GM06990 (cell line): ENCODE results near the gene GCC1.

ENCODE experiments used
- DNase-seq: peaks from one replicate; pipeline ENCODE4 v3.0.0-alpha.2; 2011; ENCODE audit not compliant: insufficient read length; ENCODE audit errors: extremely low read depth
- H3K27me3 ChIP-seq: replicated peaks from 2 replicates; pipeline ENCODE4 v1.6.0; 2011; ENCODE audit warnings: low read length; ENCODE audit not compliant: control insufficient read depth, insufficient read depth
- H3K36me3 ChIP-seq: 2 replicates; pipeline ENCODE4 v1.5.1; 2011; ENCODE audit warnings: low read length; ENCODE audit not compliant: control insufficient read depth, insufficient read depth
- H3K4me3 ChIP-seq: replicated peaks from 2 replicates; pipeline ENCODE4 v1.5.1; 2011; ENCODE audit warnings: low read depth, mild to moderate bottlenecking, control low read depth, low read length
- TF ChIP-seq, protein P1 (sequence below): IDR thresholded peaks from 2 replicates; pipeline ENCODE4 v1.5.1; 2011; ENCODE audit warnings: low read length, control low read depth, mild to moderate bottlenecking, inconsistent platforms; ENCODE audit not compliant: insufficient read depth, poor library complexity, severe bottlenecking

The GCC1 gene

DNA sequence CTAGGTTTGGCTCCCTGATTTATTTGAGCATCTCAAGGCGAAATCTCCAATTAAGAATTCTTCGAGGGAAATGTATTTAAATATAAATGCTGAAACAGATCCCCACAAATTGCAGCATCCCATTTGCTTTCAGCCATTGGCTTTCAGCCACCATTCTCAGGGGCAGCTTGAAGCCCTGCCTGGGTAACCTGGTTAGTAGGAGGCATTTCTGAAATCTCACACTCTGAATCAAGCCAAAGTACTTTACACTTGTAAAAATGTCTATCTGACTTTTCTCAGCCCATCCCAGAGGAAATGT, 49.1 kb downstream of the GCC1 start:
- no peak for DNase-seq
- TF ChIP-seq, protein P1, sequence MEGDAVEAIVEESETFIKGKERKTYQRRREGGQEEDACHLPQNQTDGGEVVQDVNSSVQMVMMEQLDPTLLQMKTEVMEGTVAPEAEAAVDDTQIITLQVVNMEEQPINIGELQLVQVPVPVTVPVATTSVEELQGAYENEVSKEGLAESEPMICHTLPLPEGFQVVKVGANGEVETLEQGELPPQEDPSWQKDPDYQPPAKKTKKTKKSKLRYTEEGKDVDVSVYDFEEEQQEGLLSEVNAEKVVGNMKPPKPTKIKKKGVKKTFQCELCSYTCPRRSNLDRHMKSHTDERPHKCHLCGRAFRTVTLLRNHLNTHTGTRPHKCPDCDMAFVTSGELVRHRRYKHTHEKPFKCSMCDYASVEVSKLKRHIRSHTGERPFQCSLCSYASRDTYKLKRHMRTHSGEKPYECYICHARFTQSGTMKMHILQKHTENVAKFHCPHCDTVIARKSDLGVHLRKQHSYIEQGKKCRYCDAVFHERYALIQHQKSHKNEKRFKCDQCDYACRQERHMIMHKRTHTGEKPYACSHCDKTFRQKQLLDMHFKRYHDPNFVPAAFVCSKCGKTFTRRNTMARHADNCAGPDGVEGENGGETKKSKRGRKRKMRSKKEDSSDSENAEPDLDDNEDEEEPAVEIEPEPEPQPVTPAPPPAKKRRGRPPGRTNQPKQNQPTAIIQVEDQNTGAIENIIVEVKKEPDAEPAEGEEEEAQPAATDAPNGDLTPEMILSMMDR = no peak
- no peaks in the 10 kb centered on the region for H3K36me3 ChIP-seq
- H3K4me3 ChIP-seq = no peak overlapping the region
- H3K27me3 ChIP-seq = no peaks in the 10 kb centered on the region; the same call in 1 of the 2 replicates

- no peak overlapping the region for H3K4me3 ChIP-seq
- no peaks in the 10 kb centered on the region; the same call in 1 of the 2 replicates for H3K27me3 ChIP-seq
- H3K36me3 ChIP-seq = no peaks in the 10 kb centered on the region
- DNase-seq = no peak
- TF ChIP-seq, protein P1 = no peak
Measured at GRCh38 chr7:127535546-127536393, 49.6 kb downstream of the GCC1 start.

DNA sequence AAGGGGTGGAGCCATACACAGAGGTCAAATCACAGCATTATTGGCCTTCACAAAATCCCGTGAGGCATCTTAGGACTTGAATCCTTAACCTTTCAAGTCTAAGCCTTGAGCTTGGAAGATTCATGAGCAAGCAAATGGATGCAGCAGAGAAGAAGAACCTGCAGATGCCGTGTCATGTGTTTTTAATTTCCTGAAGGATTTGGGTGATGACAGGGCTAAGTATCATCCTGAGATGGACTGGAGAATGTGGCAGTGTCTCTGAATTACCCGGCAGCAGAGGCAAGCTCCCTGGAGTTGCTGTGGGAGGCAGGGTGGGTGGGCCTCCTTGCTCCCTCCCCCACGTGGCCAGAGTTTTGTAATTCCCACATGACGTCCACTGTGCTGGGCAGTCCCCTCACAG, 50.8 kb downstream of the GCC1 start:
- Histone ChIP-seq H3K27me3 (no peaks in the 10 kb centered on the region; the same call in 1 of the 2 replicates), H3K36me3 (no peaks in the 10 kb centered on the region), H3K4me3 (no peak overlapping the region)
- DNase-seq = no peak
- TF ChIP-seq, protein P1 = no peak

- Histone ChIP-seq H3K36me3 (no peaks in the 10 kb centered on the region), H3K4me3 (no peak overlapping the region), H3K27me3 (no peaks in the 10 kb centered on the region; the same call in 1 of the 2 replicates)
- no peak for DNase-seq
- TF ChIP-seq, protein P1 = no peak
Measured at GRCh38 chr7:127532736-127533135, 52.7 kb downstream of the GCC1 start.

- no peaks in the 10 kb centered on the region; the same call in 1 of the 2 replicates for H3K27me3 ChIP-seq
- TF ChIP-seq, protein P1 = no peak
- no peaks in the 10 kb centered on the region for H3K36me3 ChIP-seq
- H3K4me3 ChIP-seq = no peak overlapping the region
- no peak for DNase-seq
Measured at GRCh38 chr7:127532151-127532550, 53.2 kb downstream of the GCC1 start.
